GM12878 (cell line): ENCODE measurements around the gene TMEM94. TPM values are rescaled to one million over a fixed set of nuclear protein-coding genes. Genes with fewer than 3 reads are reported as not detected.

Source experiments
- ATAC-seq: fragments of 200-7000 bp; cut with Tn5 transposase; 3 replicates; pipeline ENCODE4 v1.9.1; 2020; ENCODE audit warnings: mild to moderate bottlenecking, moderate library complexity
- BruUV-seq: library from RNA; stranded (reverse); fragments of 400-500 nt; replicated peaks from 2 replicates; lab custom pipeline; 2021; lab: Mats Ljungman, UMichigan
- CTCF ChIA-PET: fragments of 300-600 bp; sonication (Branson Sonifier 250); formaldehyde crosslinking; extraction: SDS; loops from one replicate; lab custom pipeline; 2021; ENCODE audit warnings: inconsistent platforms; lab: Yijun Ruan, JAX
- POLR2A ChIA-PET: fragments of 350-600 bp; formaldehyde crosslinking; extraction: SDS; loops from one replicate; lab custom pipeline; 2021; ENCODE audit warnings: inconsistent platforms; lab: Charles Lee
- RAD21 ChIA-PET: fragments of 300-600 bp; sonication (Branson Sonifier 250); formaldehyde crosslinking; loops from one replicate; lab custom pipeline; 2023; ENCODE audit warnings: antibody characterized with exemption; ENCODE audit not compliant: unreplicated experiment; lab: Charles Lee
- SMC1A ChIA-PET: fragments of 300-600 bp; sonication (Branson Sonifier 250); formaldehyde crosslinking; loops from one replicate; lab custom pipeline; 2023; ENCODE audit not compliant: unreplicated experiment, uncharacterized antibody; lab: Charles Lee
- DNase-seq: peaks from one replicate; pipeline ENCODE4 v3.0.0-alpha.2; 2011; ENCODE audit warnings: low read depth, low spot score
- FAIRE-seq: peaks from 3 replicates; lab custom pipeline; 2011; peaks lifted over from hg19 to GRCh38; lab: Jason Lieb, UNC
- H2AFZ ChIP-seq: 2 replicates; pipeline ENCODE4 v1.6.0; 2011; ENCODE audit warnings: low read depth, low read length, control low read depth; ENCODE audit not compliant: control insufficient read depth
- H3K27ac ChIP-seq: 2 replicates; pipeline ENCODE4 v1.5.1; 2011; ENCODE audit warnings: control low read depth; ENCODE audit not compliant: control insufficient read depth, insufficient read depth
- H3K27me3 ChIP-seq, 2 experiments: replicated peaks in 1 of 2; 2 replicates each; pipeline versions ENCODE4 v1.6.0 to v1.6.1; 2011; ENCODE audit warnings: low read length in 1 of 2; ENCODE audit not compliant: control insufficient read depth in 2 of 2, insufficient read depth in 2 of 2
- H3K36me3 ChIP-seq, 2 experiments: 2 replicates each; pipeline ENCODE4 v1.5.1; 2011; ENCODE audit warnings: low read length in 1 of 2; ENCODE audit not compliant: control insufficient read depth in 2 of 2, insufficient read depth in 2 of 2
- H3K4me1 ChIP-seq: 2 replicates; pipeline ENCODE4 v1.6.1; 2011; ENCODE audit warnings: mild to moderate bottlenecking, low read length, moderate library complexity, mixed read lengths; ENCODE audit not compliant: control insufficient read depth, insufficient read depth
- H3K4me2 ChIP-seq: 2 replicates; pipeline ENCODE4 v1.6.0; 2011; ENCODE audit warnings: control low read depth; ENCODE audit not compliant: control insufficient read depth, insufficient read depth
- H3K4me3 ChIP-seq: fragments of 200-600 bp; sonication (generic); 2 replicates; pipeline ENCODE4 v1.5.1; 2016
- H3K79me2 ChIP-seq: 2 replicates; pipeline ENCODE4 v1.6.0; 2011; ENCODE audit warnings: low read length; ENCODE audit not compliant: control insufficient read depth, insufficient read depth
- H3K9ac ChIP-seq: 2 replicates; pipeline ENCODE4 v1.8.0; 2011; ENCODE audit warnings: low read length, control low read depth, mixed read lengths; ENCODE audit not compliant: control insufficient read depth, insufficient read depth
- H3K9me3 ChIP-seq: replicated peaks from 3 replicates; pipeline ENCODE4 v1.5.1; 2011; ENCODE audit warnings: mild to moderate bottlenecking, low read length; ENCODE audit not compliant: control insufficient read depth, insufficient read depth
- H4K20me1 ChIP-seq: 2 replicates; pipeline ENCODE4 v1.6.0; 2011; ENCODE audit not compliant: control insufficient read depth, insufficient read depth
- FOXK2 ChIP-seq: fragments of 450-650 bp; IDR thresholded peaks from 2 replicates; pipeline ENCODE4 v1.6.1; 2017; ENCODE audit warnings: mild to moderate bottlenecking, moderate library complexity
- ZNF207 ChIP-seq: fragments of 450-650 bp; IDR thresholded peaks from 2 replicates; pipeline ENCODE4 v1.6.1; 2014; ENCODE audit warnings: antibody characterized with exemption, mild to moderate bottlenecking, borderline replicate concordance
- WGBS: methylation state at CpG from one replicate; pipeline ENCODE4 v1.1.6; 2016; ENCODE audit warnings: low lambda C conversion rate; ENCODE audit not compliant: insufficient replicate concordance, insufficient coverage; ENCODE audit errors: missing lambda C conversion rate; 5-methylcytosine and 5-hydroxymethylcytosine counted together
- in situ Hi-C: fragments of 300-500 bp; cut with MboI; formaldehyde crosslinking; loops from 9 replicates; pipeline ENCODE4 v1.14.3; 2018; ENCODE audit warnings: mixed read lengths
- intact Hi-C: fragments of 100-400 bp; cut with micrococcal nuclease; formaldehyde crosslinking; loops from one replicate; pipeline ENCODE4 v1.14.2; 2022; ENCODE audit not compliant: unreplicated experiment
- polyA plus RNA-seq, 11 experiments: library from polyadenylated mRNA; depleted of rRNA in 4 of 11; unstranded in 6 of 11; stranded (reverse) in 5 of 11; fragments of >200 nt; fragmentation: Nextera tagmentation in 4 of 11; fragmentation: Illumina TruSeq in 1 of 11; extraction: Ambion mirVana in 4 of 11; extraction: Trizol in 1 of 11; gene quantifications; 1 replicate in 1 of 11; 2 replicates in 10 of 11; pipeline versions ENCODE4 v1.2.1 to v1.2.3, GENCODE V29; 2011 to 2016; ENCODE audit warnings: inconsistent platforms in 2 of 11, missing spikeins in 2 of 11, low read depth in 1 of 11
- total RNA-seq, 4 experiments: library from RNA; depleted of rRNA in 3 of 4; stranded (reverse); fragments of >200 nt in 3 of 4; fragmentation: Illumina TruSeq in 1 of 4; extraction: Trizol in 1 of 4; gene quantifications; 2 replicates each; pipeline versions ENCODE4 v1.2.1 to v1.2.3, GENCODE V29; 2013 to 2021
- TF ChIP-seq, protein P1 (sequence below), 3 experiments: IDR thresholded peaks in 2 of 3; conservative IDR thresholded peaks in 1 of 3; 2 replicates each; pipeline ENCODE4 v1.5.1; 2011; ENCODE audit warnings: low read depth in 3 of 3, low read length in 3 of 3, mild to moderate bottlenecking in 3 of 3, control low read depth in 2 of 3, moderate library complexity in 2 of 3, inconsistent platforms in 1 of 3, mixed read lengths in 1 of 3; ENCODE audit not compliant: control insufficient read depth in 2 of 3, insufficient read depth in 1 of 3; ENCODE audit errors: extremely low read depth in 1 of 3
- TF ChIP-seq, protein P2 (sequence below): IDR thresholded peaks from 2 replicates; pipeline ENCODE4 v1.6.1; 2012; ENCODE audit warnings: low read length, inconsistent platforms
- TF ChIP-seq, protein P3 (sequence below): fragments of 450-650 bp; IDR thresholded peaks from 2 replicates; pipeline ENCODE4 v1.6.1; 2016; ENCODE audit warnings: mild to moderate bottlenecking

TMEM94 gene
- total and polyA plus RNA-seq, 10 of the 15 experiments (the other 5 are each of a cell fraction or from before 2014, with no cell fraction given): 0.31 to 70.7 (median 24.4) TPM

DNA sequence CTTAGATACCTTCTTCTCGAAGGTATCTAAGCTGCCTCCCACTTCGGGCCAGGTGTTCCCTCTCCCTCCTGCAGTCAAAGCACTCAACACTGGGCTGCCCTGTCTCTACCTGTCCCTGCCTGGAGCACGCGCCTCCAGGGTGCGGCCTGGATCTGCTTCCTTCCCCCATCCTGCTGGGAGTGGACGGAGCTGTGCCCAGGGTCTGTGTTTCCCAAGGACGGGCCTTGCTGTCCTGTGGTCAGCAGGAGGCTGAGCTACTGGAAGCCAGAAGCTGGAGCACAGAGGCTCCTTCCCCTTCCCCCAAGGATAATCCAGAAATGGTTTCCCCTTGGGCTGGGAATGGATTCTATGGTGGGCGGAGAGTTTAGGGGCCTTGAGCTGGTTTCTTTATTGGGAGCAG lies 85.8 kb downstream of the TMEM94 start:
- SMC1A ChIA-PET: interaction anchor here (1.2 kb wide), 1 partner anchor 11 kb away, joined by 3 read pairs; no protein-coding TSS in a partner anchor
- POLR2A ChIA-PET: no interaction called here
- H3K9ac ChIP-seq: no peak overlapping the region
- DNase-seq: no peak
- WGBS: 70% methylated on average over 8 of the region's 8 CpGs
- no peaks in the 10 kb centered on the region for H4K20me1 ChIP-seq
- no peaks in the 10 kb centered on the region for H3K4me1 ChIP-seq
- no peak overlapping the region for H2AFZ ChIP-seq
- BruUV-seq: no TSS peak
- in situ Hi-C loops: no loop called here
- intact Hi-C loops: no loop called here
- FAIRE-seq: no peak
- no peak for ATAC-seq
- no peak for TF ChIP-seq ZNF207
- TF ChIP-seq, protein P1, sequence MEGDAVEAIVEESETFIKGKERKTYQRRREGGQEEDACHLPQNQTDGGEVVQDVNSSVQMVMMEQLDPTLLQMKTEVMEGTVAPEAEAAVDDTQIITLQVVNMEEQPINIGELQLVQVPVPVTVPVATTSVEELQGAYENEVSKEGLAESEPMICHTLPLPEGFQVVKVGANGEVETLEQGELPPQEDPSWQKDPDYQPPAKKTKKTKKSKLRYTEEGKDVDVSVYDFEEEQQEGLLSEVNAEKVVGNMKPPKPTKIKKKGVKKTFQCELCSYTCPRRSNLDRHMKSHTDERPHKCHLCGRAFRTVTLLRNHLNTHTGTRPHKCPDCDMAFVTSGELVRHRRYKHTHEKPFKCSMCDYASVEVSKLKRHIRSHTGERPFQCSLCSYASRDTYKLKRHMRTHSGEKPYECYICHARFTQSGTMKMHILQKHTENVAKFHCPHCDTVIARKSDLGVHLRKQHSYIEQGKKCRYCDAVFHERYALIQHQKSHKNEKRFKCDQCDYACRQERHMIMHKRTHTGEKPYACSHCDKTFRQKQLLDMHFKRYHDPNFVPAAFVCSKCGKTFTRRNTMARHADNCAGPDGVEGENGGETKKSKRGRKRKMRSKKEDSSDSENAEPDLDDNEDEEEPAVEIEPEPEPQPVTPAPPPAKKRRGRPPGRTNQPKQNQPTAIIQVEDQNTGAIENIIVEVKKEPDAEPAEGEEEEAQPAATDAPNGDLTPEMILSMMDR (IDR thresholded peaks at IDR 0.05 in 2 of 3, conservative IDR thresholded peaks at IDR 0.05 in 1 of 3; ENCODE audit: control insufficient read depth in 2 of 3, extremely low read depth in 1 of 3, insufficient read depth in 1 of 3, low read depth in 3 of 3, low read length in 3 of 3): no peak
- TF ChIP-seq, protein P2, sequence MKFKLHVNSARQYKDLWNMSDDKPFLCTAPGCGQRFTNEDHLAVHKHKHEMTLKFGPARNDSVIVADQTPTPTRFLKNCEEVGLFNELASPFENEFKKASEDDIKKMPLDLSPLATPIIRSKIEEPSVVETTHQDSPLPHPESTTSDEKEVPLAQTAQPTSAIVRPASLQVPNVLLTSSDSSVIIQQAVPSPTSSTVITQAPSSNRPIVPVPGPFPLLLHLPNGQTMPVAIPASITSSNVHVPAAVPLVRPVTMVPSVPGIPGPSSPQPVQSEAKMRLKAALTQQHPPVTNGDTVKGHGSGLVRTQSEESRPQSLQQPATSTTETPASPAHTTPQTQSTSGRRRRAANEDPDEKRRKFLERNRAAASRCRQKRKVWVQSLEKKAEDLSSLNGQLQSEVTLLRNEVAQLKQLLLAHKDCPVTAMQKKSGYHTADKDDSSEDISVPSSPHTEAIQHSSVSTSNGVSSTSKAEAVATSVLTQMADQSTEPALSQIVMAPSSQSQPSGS: no peak
- TF ChIP-seq FOXK2: no peak
- TF ChIP-seq, protein P3, sequence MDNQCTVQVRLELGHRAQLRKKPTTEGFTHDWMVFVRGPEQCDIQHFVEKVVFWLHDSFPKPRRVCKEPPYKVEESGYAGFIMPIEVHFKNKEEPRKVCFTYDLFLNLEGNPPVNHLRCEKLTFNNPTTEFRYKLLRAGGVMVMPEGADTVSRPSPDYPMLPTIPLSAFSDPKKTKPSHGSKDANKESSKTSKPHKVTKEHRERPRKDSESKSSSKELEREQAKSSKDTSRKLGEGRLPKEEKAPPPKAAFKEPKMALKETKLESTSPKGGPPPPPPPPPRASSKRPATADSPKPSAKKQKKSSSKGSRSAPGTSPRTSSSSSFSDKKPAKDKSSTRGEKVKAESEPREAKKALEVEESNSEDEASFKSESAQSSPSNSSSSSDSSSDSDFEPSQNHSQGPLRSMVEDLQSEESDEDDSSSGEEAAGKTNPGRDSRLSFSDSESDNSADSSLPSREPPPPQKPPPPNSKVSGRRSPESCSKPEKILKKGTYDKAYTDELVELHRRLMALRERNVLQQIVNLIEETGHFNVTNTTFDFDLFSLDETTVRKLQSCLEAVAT: no peak
- CTCF ChIA-PET: interaction anchor here (0.6 to 1.1 kb wide), 3 partner anchors 25 to 370 kb away, joined by 3 read pairs; no protein-coding TSS in a partner anchor
- no peak overlapping the region for H3K27ac ChIP-seq
- H3K36me3 ChIP-seq: no peaks in the 10 kb centered on the region
- H3K27me3 ChIP-seq: no peaks in the 10 kb centered on the region
- no peak overlapping the region for H3K4me3 ChIP-seq
- H3K9me3 ChIP-seq: no peaks in the 10 kb centered on the region
- H3K79me2 ChIP-seq: no peaks in the 10 kb centered on the region
- RAD21 ChIA-PET: interaction anchor here (1.3 to 1.7 kb wide), 2 partner anchors 8 to 26 kb away, joined by 4 read pairs; partner anchors contain the start of gene TSEN54
- H3K4me2 ChIP-seq: no peak overlapping the region
